ENCODE data around the gene PRSS53.

- TF ChIP-seq CTCF (IDR thresholded peaks at IDR 0.05; ENCODE audit: low read depth, low read length, missing input control) (no peak), SP1 (IDR thresholded peaks at IDR 0.05) (no peak), YY1 (IDR thresholded peaks at IDR 0.05) (no peak), REST (IDR thresholded peaks at IDR 0.05) (no peak), ZBTB33 (IDR thresholded peaks at IDR 0.05) (no peak), FOXA2 (IDR thresholded peaks at IDR 0.05) (no peak), JUND (IDR thresholded peaks at IDR 0.05) (no peak), TAF1 (conservative IDR thresholded peaks at IDR 0.05) (no peak), EGR1 (IDR thresholded peaks at IDR 0.05; ENCODE audit: low read depth in 2 of 2) (no peak), GABPA (IDR thresholded peaks at IDR 0.05 in 1 of 2, conservative IDR thresholded peaks at IDR 0.05 in 1 of 2) (no peak), ATF3 (IDR thresholded peaks at IDR 0.05) (no peak)
- TF ChIP-seq, protein P1, sequence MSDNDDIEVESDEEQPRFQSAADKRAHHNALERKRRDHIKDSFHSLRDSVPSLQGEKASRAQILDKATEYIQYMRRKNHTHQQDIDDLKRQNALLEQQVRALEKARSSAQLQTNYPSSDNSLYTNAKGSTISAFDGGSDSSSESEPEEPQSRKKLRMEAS (IDR thresholded peaks at IDR 0.05): no peak
These were observed 24.0 kb upstream of the PRSS53 start for GRCh38 chr16:31112711-31113110.

Measured in liver (tissue), 3 donors.